ENCODE results near the gene RBM15. TPM values are rescaled to one million over a fixed set of nuclear protein-coding genes. Genes with fewer than 3 reads are reported as not detected.

The RBM15 gene
- polyA plus RNA-seq, 1 of the 3 experiments (the other 2 are of a cell fraction) = 3.8 TPM

Other genes with a start within 250 kb of the RBM15 start
- not detected in 2 replicates for gene UBL4B, start 226.9 kb upstream of the RBM15 start, polyA plus RNA-seq (2012; rRNA removed)
- gene SLC6A17, start 188.9 kb upstream of the RBM15 start, polyA plus RNA-seq (2012; rRNA removed) = 0.62 and 0.67 TPM in 2 replicates
- gene KCNC4, start 129.1 kb upstream of the RBM15 start, polyA plus RNA-seq (2012; rRNA removed) = 0.37 and 0.51 TPM in 2 replicates
- 3.0 and 5.2 TPM in 2 replicates for gene SLC16A4, start 51.6 kb downstream of the RBM15 start, polyA plus RNA-seq (2012; rRNA removed)
- 442 and 636 TPM in 2 replicates for gene LAMTOR5, start 68.3 kb downstream of the RBM15 start, polyA plus RNA-seq (2012; rRNA removed)
- not detected in 2 replicates for gene PROK1, start 111.8 kb downstream of the RBM15 start, polyA plus RNA-seq (2012; rRNA removed)
- not detected in 2 replicates for gene KCNA10, start 179.8 kb downstream of the RBM15 start, polyA plus RNA-seq (2012; rRNA removed)

Measured in SK-N-SH (cell line).